Effector memory CD8-positive, alpha-beta T cell (primary cell): ENCODE results near the gene FLYWCH1.
A peak's percentile ranks its signal among the peaks of the same experiment; 100 is the strongest.

Source experiments
- ATAC-seq: fragments of 150-1000 bp; cut with Tn5 transposase; replicated peaks from 2 replicates; pipeline ENCODE4 v1.10.0; 2021; ENCODE audit warnings: mild to moderate bottlenecking, moderate library complexity
- DNase-seq, 3 experiments: peaks; one replicate each; pipeline ENCODE4 v3.0.0; 2021
- H3K27ac Mint-ChIP-seq, 2 donors: one replicate each; pipeline ENCODE4 v1.8.0; 2022; ENCODE audit warnings: mild to moderate bottlenecking in 2 of 2, mixed read lengths in 2 of 2, moderate library complexity in 2 of 2
- H3K27me3 Mint-ChIP-seq, 2 donors: one replicate each; pipeline ENCODE4 v1.8.0; 2022; ENCODE audit warnings: mixed read lengths in 2 of 2
- H3K36me3 Mint-ChIP-seq: one replicate; pipeline ENCODE4 v1.8.0; 2022; ENCODE audit warnings: mild to moderate bottlenecking, moderate library complexity, mixed read lengths; ENCODE audit not compliant: insufficient read depth
- H3K4me1 Mint-ChIP-seq, 2 donors: one replicate each; pipeline ENCODE4 v1.8.0; 2022; ENCODE audit warnings: low read depth in 2 of 2, mixed read lengths in 2 of 2
- H3K4me3 Mint-ChIP-seq, 2 donors: one replicate each; pipeline ENCODE4 v1.8.0; 2022; ENCODE audit warnings: mild to moderate bottlenecking in 2 of 2, mixed read lengths in 2 of 2, moderate library complexity in 2 of 2
- H3K9me3 Mint-ChIP-seq, 2 donors: one replicate each; pipeline ENCODE4 v1.8.0; 2022; ENCODE audit warnings: mixed read lengths in 2 of 2

FLYWCH1 gene

DNA sequence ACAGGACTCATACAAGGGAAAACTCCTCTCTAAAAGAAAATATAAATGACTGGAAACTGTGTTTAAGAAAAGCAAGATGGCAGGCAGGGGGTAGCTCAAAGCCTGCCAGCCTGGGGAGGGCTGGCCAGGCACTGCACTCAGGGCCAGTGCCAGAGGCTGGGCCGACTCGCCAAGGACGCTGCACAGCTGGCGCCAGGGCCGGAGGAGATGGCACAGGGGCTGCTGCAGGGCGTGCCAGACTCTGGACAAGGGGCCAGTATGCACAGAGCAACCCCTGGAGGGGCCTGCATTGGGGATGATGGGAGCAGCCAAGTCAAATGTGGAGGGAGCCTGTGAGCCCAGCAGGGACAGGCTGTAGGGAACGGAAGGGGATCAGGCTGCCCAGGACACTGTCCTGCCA lies 64.5 kb downstream of the FLYWCH1 start:
- no peak for ATAC-seq
- no peaks in the 10 kb centered on the region for H3K9me3 Mint-ChIP-seq
- H3K27ac Mint-ChIP-seq = no peak overlapping the region
- DNase-seq = no peak
- peaks cover 0 to 10% of the 10 kb centered on the region in 2 donors for H3K27me3 Mint-ChIP-seq
- H3K4me1 Mint-ChIP-seq = peaks cover 2 to 8% of the 10 kb centered on the region in 2 donors
- H3K4me3 Mint-ChIP-seq = no peak overlapping the region
- H3K36me3 Mint-ChIP-seq = peaks cover 4% of the 10 kb centered on the region

DNA sequence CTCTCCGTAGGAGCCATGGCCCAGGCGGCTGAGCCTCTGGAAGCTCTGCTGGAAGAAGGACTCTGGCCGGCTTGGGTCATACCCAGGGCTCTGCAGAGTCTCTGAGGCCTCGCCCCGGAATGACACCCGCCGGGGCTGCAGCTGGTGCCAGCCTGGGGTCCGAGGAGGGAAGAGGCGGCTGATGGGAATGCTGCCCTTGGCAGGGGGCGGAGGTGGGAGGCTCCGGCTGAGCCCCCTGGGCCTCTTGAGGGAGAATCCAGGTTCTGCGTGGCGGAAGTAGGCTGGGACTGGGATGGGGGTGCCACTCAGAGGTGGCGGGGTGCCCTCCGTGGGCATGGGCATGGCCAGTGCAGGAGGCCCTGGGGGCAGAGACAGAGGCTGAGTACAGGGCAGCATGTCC lies 64.9 kb downstream of the FLYWCH1 start:
- no peak overlapping the region for H3K27ac Mint-ChIP-seq
- H3K4me1 Mint-ChIP-seq = peaks cover 5 to 10% of the 10 kb centered on the region in 2 donors

DNA sequence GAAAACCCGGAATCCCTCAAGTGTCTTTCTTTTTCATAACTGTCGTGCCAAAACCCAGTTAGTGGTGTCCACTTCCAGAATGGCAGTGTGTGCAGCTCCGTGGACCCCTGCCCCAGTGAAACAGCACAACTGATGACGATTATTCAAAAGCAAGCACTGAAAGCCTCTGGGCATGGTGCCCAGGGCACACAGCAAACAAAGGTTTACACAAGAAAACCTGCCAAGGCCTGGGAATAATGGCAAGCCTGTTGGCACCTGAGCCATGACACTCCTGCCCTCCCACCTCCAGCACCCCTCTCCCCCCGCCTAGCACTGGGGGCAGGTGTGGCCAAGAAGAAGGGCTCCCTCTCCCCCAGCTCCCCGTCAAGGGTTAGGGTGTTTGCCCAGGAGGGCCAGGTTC lies 65.7 kb downstream of the FLYWCH1 start:
- Mint-ChIP-seq H3K36me3 (peaks cover 4% of the 10 kb centered on the region), H3K9me3 (no peaks in the 10 kb centered on the region), H3K27ac (no peak overlapping the region), H3K4me1 (peaks cover 8 to 11% of the 10 kb centered on the region in 2 donors), H3K27me3 (peaks cover 0 to 1% of the 10 kb centered on the region in 2 donors), H3K4me3 (no peak overlapping the region)
- DNase-seq = no peak
- no peak for ATAC-seq

More for the DNA sequence above, 64.9 kb downstream of the FLYWCH1 start:
- Mint-ChIP-seq H3K9me3 (no peaks in the 10 kb centered on the region), H3K27me3 (peaks cover 0 to 8% of the 10 kb centered on the region in 2 donors), H3K4me3 (no peak overlapping the region), H3K36me3 (peaks cover 4% of the 10 kb centered on the region)
- DNase-seq (no peak), ATAC-seq (no peak)

DNA sequence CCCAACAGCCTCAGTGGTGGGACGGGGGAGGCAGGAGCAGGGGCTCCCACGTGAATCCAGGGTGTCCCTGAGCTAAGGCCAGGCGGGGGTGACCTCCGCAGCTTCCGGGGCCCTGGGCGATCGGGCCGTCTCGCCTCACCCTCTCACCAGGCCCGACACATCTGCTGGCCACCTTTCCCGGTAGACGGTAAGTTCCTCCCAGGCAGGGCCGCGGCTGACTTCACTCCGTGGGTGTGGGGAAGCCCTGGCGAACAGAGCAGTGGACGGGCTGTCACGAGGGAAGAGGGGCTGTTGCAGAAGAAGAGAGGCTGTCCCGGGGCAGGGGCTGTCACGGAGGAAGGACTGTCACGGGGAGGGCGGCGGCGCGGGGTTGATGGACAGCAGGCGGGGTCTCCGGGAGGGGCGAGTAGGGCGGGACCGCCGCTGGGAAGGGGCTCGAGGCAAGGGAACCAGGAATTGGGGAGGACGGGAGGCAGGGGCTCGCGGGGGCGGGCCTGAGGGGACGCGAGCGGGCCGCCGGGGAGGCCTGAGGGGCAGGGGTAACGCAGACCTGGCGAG lies 68.0 kb downstream of the FLYWCH1 start:
- peak overlapping the region; percentile 74 to 78 for H3K4me3 Mint-ChIP-seq
- H3K36me3 Mint-ChIP-seq = peaks cover 4% of the 10 kb centered on the region
- no peaks in the 10 kb centered on the region for H3K9me3 Mint-ChIP-seq
- DNase-seq = no peak
- no peak overlapping the region for H3K27ac Mint-ChIP-seq
- H3K4me1 Mint-ChIP-seq = peaks cover 11 to 15% of the 10 kb centered on the region in 2 donors
- no peaks in the 10 kb centered on the region for H3K27me3 Mint-ChIP-seq
- no peak for ATAC-seq

DNA sequence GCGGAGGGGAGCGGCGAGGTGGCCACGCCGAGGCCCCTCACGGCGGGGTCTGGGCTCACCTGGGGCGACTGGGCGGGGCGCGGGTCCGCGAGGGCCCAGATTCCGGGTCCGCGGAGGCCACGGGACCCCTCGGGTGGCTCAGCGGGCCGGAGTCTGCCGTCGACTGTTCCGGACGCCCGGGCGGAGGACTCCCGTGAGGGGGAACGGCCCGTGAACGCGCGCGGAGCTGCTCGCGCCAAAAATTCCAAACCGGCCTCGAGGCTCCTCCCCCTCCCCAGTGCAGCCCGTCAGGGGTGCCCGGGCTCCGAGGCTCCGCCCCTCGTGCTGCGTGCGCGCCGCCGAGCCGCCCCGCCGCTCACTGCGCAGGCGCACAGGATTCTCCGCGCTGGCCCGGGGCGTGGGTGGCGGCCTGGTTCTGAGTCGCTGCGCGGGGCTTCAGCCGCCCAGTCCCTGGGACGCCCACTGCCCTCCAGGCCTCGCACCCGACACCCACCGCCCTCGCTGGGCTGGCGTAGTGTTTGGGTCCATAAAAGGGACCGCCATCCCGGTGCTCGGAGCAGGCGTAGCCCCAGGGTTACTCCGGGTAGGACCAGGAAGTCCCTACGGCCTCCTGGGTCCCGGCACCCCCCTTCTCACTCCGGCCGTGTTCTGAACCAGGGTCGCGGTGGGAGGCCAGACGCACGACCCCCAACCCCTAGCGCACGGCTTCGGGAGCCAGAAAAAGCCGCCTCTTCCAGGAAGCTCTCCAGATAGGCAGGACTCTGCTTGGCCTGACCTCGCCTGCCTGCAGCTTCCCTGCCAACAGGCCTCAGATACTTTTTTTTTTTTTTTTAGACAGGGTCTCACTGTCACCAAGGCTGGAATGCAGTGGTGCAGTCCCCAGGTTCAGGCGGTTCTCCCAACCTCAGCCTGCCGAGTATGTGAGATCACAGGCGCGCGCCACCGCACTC lies 68.8 kb downstream of the FLYWCH1 start, which contains the start of gene PKMYT1:
Gene PKMYT1, minus strand, starts transcription at position 220 of the 950 bp plus-strand sequence. CDS start 789 bp downstream, outside the sequence.
- Mint-ChIP-seq H3K9me3 (no peaks in the 10 kb centered on the region), H3K4me1 (peaks cover 11 to 15% of the 10 kb centered on the region in 2 donors), H3K4me3 (peak within 1 kb of the TSS; percentile 74 to 78), H3K27me3 (no peaks in the 10 kb centered on the region), H3K27ac (peak within 1 kb of the TSS; percentile 84 to 88), H3K36me3 (peaks cover 4% of the 10 kb centered on the region)
- peak; percentile 93 to 97 (median 94) for DNase-seq
- peak; percentile 93 for ATAC-seq

DNA sequence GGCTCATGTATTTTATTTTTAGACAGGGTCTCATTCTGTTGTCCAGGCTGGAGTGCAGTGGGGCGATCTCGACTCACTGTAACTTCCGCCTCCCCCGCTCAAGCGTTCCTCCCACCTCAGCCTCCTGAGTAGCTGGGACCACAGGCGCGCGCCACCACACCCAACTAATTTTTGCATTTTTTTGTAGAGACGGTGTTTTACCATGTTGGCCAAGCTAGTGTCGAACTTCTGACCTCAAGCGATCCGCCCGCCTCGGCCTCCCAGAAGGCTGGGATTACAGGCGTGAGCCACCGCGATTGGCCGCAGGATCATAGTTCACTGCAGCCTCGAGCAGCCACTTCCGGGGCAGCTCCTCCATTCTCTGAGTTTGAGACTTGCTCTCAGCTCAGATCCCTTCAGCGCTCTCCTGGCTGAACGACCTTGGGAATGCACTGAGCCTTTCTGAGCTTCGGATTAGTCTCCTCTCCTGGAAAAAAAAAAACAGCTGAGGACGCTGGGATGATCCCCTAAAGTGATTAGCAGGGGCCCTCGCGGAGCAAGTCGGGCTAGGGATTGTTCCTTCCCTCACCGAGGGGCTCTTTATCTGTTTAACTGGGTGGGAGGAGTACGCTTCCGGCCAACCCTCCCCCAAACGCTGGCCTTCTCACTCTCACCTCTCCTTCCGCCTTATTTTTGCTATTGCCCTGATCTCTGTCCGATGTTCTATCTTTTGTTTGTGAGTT lies 69.6 kb downstream of the FLYWCH1 start:
- DNase-seq (no peak), ATAC-seq (no peak)
- H3K4me3 Mint-ChIP-seq = peak overlapping the region; percentile 74 to 78
- H3K27ac Mint-ChIP-seq = peak overlapping the region; percentile 84 to 88
- H3K27me3 Mint-ChIP-seq = peaks cover under 1 to 2% of the 10 kb centered on the region in 2 donors
- peaks cover 11 to 15% of the 10 kb centered on the region in 2 donors for H3K4me1 Mint-ChIP-seq
- peaks cover 4% of the 10 kb centered on the region for H3K36me3 Mint-ChIP-seq
- no peaks in the 10 kb centered on the region for H3K9me3 Mint-ChIP-seq

DNA sequence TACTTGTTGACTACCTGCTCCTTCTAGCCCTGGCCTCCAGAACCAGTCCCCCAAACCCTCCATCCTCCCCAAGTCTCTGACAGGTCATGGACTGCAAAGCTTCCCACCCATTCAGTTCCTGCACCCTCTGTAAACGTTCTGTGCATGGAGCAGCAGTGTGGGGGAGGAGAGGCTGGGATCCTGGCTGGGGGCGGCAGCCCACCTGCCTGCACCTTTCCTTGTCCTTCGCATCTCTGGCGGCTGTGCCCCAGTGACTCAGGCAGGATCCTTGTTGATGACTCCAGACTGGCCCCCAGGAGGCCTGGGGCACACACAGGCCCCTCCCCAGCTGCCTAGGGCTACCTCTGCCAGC lies 70.1 kb downstream of the FLYWCH1 start:
- H3K27me3 Mint-ChIP-seq = peaks cover 5 to 7% of the 10 kb centered on the region in 2 donors
- DNase-seq (no peak), ATAC-seq (no peak)
- peak overlapping the region; percentile 84 to 88 for H3K27ac Mint-ChIP-seq
- peaks cover 4% of the 10 kb centered on the region for H3K36me3 Mint-ChIP-seq
- peak overlapping the region; percentile 74 to 78 for H3K4me3 Mint-ChIP-seq
- no peaks in the 10 kb centered on the region for H3K9me3 Mint-ChIP-seq
- peaks cover 11 to 15% of the 10 kb centered on the region in 2 donors for H3K4me1 Mint-ChIP-seq

DNA sequence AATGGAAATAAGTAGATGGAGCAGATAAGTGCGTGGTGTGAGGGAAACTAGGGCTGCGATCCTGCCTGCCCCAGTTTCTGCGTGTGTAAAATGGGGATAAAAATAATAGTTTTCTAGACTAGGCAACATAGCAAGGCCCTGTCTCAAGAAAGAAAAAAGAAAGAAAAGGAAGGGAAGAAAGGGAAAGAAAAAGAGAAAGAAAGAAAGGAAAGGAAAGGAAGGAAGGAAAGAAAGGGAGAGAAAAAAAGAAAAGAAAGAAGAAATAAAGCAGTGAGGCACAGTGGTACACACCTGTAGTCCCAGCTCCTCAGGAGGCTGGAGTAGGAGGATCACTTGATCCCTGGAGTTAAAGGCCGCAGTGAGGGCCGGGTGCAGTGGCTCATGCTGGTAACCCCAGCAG lies 70.7 kb downstream of the FLYWCH1 start:
- Mint-ChIP-seq H3K27ac (no peak overlapping the region), H3K4me1 (peaks cover 11 to 15% of the 10 kb centered on the region in 2 donors), H3K9me3 (no peaks in the 10 kb centered on the region), H3K27me3 (peaks cover 5 to 9% of the 10 kb centered on the region in 2 donors), H3K4me3 (peak overlapping the region; percentile 19 to 78), H3K36me3 (peaks cover 4% of the 10 kb centered on the region)
- ATAC-seq = no peak
- no peak for DNase-seq

DNA sequence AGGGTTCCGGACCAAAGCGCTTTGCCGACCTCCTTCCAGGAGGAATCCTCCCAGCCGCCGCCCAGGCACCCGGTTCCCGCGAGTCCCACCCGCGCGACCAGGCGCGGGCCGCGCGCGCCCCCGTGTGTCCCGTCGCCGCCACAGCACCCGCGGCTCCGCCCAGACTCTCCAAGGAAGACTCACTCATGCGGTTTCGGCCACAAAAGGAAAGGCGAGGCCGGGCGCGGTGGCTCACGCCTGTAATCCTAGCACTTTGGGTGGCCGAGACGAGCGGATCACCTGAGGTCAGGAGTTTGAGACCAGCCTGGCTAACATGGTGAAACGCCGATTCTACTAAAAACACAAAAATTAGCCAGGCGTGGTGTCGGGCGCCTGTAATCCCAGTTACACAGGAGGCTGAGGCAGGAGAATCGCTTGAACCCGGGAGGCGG lies 72.0 kb downstream of the FLYWCH1 start:
- peak; percentile 36 to 43 (median 41) for DNase-seq
- Mint-ChIP-seq H3K27ac (no peak overlapping the region), H3K9me3 (no peaks in the 10 kb centered on the region), H3K4me1 (peaks cover 11 to 15% of the 10 kb centered on the region in 2 donors), H3K4me3 (peak overlapping the region; percentile 31 to 55), H3K27me3 (peaks cover 5 to 15% of the 10 kb centered on the region in 2 donors), H3K36me3 (peaks cover 4% of the 10 kb centered on the region)
- peak; percentile 47 for ATAC-seq

DNA sequence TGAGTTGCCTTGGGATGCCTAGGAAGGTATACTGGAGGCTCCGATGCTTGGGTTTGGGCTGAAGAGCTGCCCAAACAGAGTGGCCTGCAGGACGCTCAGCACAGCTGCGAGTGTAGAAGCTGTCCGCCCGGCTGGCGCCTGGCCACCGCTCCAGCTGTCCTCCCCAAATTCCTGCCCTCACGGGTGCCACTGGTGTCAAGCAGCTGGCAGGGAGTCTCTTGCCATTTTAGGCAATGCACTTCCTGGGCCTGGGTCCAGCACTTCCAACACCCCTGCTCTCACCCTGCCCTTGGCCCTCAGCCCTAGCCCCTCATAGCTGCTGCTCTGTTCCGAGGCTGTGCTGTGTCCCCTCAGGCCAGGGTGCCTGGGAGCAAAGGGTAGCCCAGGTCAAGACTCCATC lies 73.7 kb downstream of the FLYWCH1 start:
- DNase-seq = no peak
- peaks cover 11% of the 10 kb centered on the region in 2 donors for H3K4me1 Mint-ChIP-seq
- no peak for ATAC-seq
- no peaks in the 10 kb centered on the region for H3K9me3 Mint-ChIP-seq
- no peak overlapping the region for H3K4me3 Mint-ChIP-seq
- H3K27me3 Mint-ChIP-seq = peaks cover 5 to 33% of the 10 kb centered on the region in 2 donors
- H3K27ac Mint-ChIP-seq = no peak overlapping the region
- H3K36me3 Mint-ChIP-seq = peaks cover 4% of the 10 kb centered on the region

DNA sequence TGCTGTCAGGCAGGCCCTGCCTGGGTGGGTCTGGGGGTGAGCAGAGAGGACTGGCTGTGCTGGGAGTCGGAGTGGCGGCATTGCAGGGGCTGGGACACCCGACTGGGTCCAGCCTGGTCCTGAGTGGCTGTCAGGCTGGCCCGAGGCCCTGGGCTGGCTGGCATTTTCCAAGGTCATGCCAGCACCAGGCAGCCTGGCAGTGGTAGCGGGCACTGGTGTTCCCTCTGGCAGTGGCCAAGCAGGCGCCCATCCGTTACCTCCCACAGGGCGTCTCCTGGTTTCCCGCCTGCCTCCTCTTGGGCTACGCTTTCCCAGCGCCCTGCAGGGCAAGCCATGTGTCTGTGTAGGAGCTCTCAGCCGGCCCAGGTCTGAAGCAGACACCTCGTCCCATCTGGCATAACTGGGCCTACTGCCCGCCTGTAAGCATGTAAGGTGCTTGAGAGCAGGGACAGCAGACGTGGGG lies 74.2 kb downstream of the FLYWCH1 start:
- peaks cover 10 to 11% of the 10 kb centered on the region in 2 donors for H3K4me1 Mint-ChIP-seq
- no peak overlapping the region for H3K27ac Mint-ChIP-seq
- ATAC-seq (no peak), DNase-seq (no peak)
- peaks cover 5 to 37% of the 10 kb centered on the region in 2 donors for H3K27me3 Mint-ChIP-seq
- no peaks in the 10 kb centered on the region for H3K9me3 Mint-ChIP-seq
- H3K4me3 Mint-ChIP-seq = no peak overlapping the region
- peaks cover 4% of the 10 kb centered on the region for H3K36me3 Mint-ChIP-seq

DNA sequence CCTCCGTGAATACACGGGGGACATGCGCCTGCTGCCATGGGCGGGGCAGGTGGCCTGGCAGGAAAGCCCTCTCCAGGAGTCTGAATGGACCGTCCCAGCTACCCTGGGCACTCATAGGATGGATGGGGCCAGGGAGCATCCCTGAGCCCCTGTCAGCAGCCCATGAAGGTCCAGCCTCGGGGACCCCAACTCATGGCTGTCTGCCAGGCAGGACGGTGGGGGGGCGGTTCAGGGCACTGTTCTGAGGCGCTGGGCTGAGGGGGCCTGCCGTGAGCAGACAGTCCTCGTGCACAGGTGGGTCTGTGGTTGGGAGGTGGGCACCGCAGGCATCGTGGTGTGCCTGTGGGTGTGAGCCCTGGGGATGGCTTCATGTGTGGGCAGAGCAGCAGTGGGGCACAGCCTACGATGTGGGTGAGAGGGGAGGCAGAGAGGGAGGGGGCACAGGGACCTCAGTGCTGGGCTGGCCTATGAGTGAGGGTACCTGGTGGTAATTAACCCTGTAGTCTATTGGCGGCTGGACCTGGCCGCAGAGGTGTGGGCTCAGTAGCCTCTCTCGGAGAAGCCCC lies 75.0 kb downstream of the FLYWCH1 start:
- H3K4me3 Mint-ChIP-seq = no peak overlapping the region
- no peak for ATAC-seq
- peaks cover 5 to 6% of the 10 kb centered on the region in 2 donors for H3K4me1 Mint-ChIP-seq
- no peaks in the 10 kb centered on the region for H3K9me3 Mint-ChIP-seq
- H3K27me3 Mint-ChIP-seq = peaks cover 5 to 37% of the 10 kb centered on the region in 2 donors
- no peak for DNase-seq
- no peaks in the 10 kb centered on the region for H3K36me3 Mint-ChIP-seq
- H3K27ac Mint-ChIP-seq = peak overlapping the region in 1 of 2 donors; percentile 38

DNA sequence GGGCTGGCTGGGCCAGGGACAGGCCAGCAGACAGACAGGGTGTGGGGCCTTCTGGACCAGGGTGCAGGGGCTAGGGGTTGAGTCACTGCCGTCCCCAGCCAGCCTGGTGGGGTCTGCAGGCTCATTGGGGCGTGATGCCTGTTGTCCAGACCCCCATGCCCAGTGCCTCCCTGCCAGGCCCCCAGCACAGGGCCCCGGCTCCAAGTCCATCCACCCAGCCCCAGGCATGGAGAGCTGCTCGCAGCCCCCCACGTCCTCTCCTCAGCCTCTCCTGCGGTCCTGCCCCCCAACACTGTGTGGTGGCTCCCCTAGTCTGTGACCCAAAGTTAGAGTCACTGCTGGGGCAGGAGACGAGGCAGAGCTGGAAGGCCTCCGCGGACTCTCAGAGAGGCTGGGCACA lies 75.6 kb downstream of the FLYWCH1 start:
- H3K27me3 Mint-ChIP-seq = peaks cover 5 to 37% of the 10 kb centered on the region in 2 donors
- no peak overlapping the region for H3K4me3 Mint-ChIP-seq
- DNase-seq (no peak), ATAC-seq (no peak)
- H3K36me3 Mint-ChIP-seq = no peaks in the 10 kb centered on the region
- H3K9me3 Mint-ChIP-seq = no peaks in the 10 kb centered on the region
- no peak overlapping the region for H3K27ac Mint-ChIP-seq
- peaks cover 4% of the 10 kb centered on the region in 2 donors for H3K4me1 Mint-ChIP-seq
